Measurements from ENCODE around the gene BTBD8.

- TF ChIP-seq CTCF (IDR thresholded peaks at IDR 0.05; ENCODE audit: insufficient read depth, low read length): no peak
- TF ChIP-seq POLR2AphosphoS5 (IDR thresholded peaks at IDR 0.05; ENCODE audit: low read depth): no peak
- TF ChIP-seq GABPA (IDR thresholded peaks at IDR 0.05; ENCODE audit: low read depth): no peak
Observed at GRCh38 chr1:92076363-92076762, 3.8 kb upstream of the BTBD8 start.
